BJ (cell line): ENCODE measurements around the gene NFIA. TPM values are rescaled to one million over a fixed set of nuclear protein-coding genes. Genes with fewer than 3 reads are reported as not detected.

Source experiments
- CTCF ChIA-PET: fragments of 350-600 bp; formaldehyde crosslinking; extraction: SDS; loops from one replicate; lab custom pipeline; 2021; ENCODE audit warnings: antibody characterized with exemption, inconsistent platforms; lab: Yijun Ruan, JAX
- POLR2A ChIA-PET: fragments of 300-600 bp; sonication (Branson Sonifier 250); formaldehyde crosslinking; extraction: SDS; loops from one replicate; lab custom pipeline; 2021; ENCODE audit warnings: antibody characterized with exemption; lab: Charles Lee
- DNase-seq: peaks from one replicate; pipeline ENCODE4 v3.0.0-alpha.2; 2011; ENCODE audit warnings: low read depth
- H3K27me3 ChIP-seq: 2 replicates; pipeline ENCODE4 v1.6.0; 2011; ENCODE audit warnings: low read length; ENCODE audit not compliant: control insufficient read depth, insufficient read depth
- H3K36me3 ChIP-seq: 2 replicates; pipeline ENCODE4 v1.5.1; 2011; ENCODE audit warnings: low read length; ENCODE audit not compliant: control insufficient read depth, insufficient read depth
- H3K4me3 ChIP-seq: 2 replicates; pipeline ENCODE4 v1.5.1; 2011; ENCODE audit warnings: low read depth, mild to moderate bottlenecking, control low read depth, low read length
- CTCF ChIP-seq: IDR thresholded peaks from 2 replicates; pipeline ENCODE4 v1.5.1; 2011; ENCODE audit warnings: low read depth, mild to moderate bottlenecking, control low read depth, inconsistent platforms, low read length, moderate library complexity; ENCODE audit not compliant: insufficient read depth
- polyA plus RNA-seq: library from polyadenylated mRNA; depleted of rRNA; stranded (reverse); fragments of >200 nt; gene quantifications from 2 replicates; pipeline ENCODE4 v1.2.3, GENCODE V29; 2011

The NFIA gene
- polyA plus RNA-seq, 1 experiment: 4.5 TPM

- no peak for DNase-seq
- POLR2A ChIA-PET: no interaction called here
- Histone ChIP-seq H3K4me3 (no peak overlapping the region), H3K27me3 (no peaks in the 10 kb centered on the region), H3K36me3 (no peaks in the 10 kb centered on the region)
- TF ChIP-seq CTCF: no peak
- CTCF ChIA-PET: no interaction called here
Observed at GRCh38 chr1:61270761-61271411, 188.5 kb downstream of the NFIA start.

- no peak for TF ChIP-seq CTCF
- ChIA-PET POLR2A (no interaction called here), CTCF (interaction anchor here (1.3 kb wide), 1 partner anchor 182 kb away, joined by 3 read pairs; no protein-coding TSS in a partner anchor)
- no peak overlapping the region for H3K4me3 ChIP-seq
- H3K27me3 ChIP-seq: no peaks in the 10 kb centered on the region
- no peak for DNase-seq
- H3K36me3 ChIP-seq: no peaks in the 10 kb centered on the region
Observed at GRCh38 chr1:61271412-61271789, 189.0 kb downstream of the NFIA start.

- POLR2A ChIA-PET: no interaction called here
- CTCF ChIA-PET: no interaction called here
- DNase-seq: no peak
- TF ChIP-seq CTCF: no peak
- H3K27me3 ChIP-seq: no peaks in the 10 kb centered on the region
- no peaks in the 10 kb centered on the region for H3K36me3 ChIP-seq
- H3K4me3 ChIP-seq: no peak overlapping the region
Observed at GRCh38 chr1:61273167-61273705, 190.9 kb downstream of the NFIA start.

GRCh38 chr1:61273861-61274260 is 191.5 kb downstream of the NFIA start:
- Histone ChIP-seq H3K4me3 (no peak overlapping the region), H3K27me3 (no peaks in the 10 kb centered on the region), H3K36me3 (no peaks in the 10 kb centered on the region)
- no peak for DNase-seq
- TF ChIP-seq CTCF: no peak
- CTCF ChIA-PET: no interaction called here
- POLR2A ChIA-PET: no interaction called here

- DNase-seq: no peak
- Histone ChIP-seq H3K27me3 (no peaks in the 10 kb centered on the region), H3K4me3 (no peak overlapping the region), H3K36me3 (no peaks in the 10 kb centered on the region)
- POLR2A ChIA-PET: no interaction called here
- TF ChIP-seq CTCF: no peak
- CTCF ChIA-PET: no interaction called here
Observed at GRCh38 chr1:61274939-61275338, 192.6 kb downstream of the NFIA start.
